Measurements from ENCODE around the gene CAMTA1.

The CAMTA1 gene

DNA sequence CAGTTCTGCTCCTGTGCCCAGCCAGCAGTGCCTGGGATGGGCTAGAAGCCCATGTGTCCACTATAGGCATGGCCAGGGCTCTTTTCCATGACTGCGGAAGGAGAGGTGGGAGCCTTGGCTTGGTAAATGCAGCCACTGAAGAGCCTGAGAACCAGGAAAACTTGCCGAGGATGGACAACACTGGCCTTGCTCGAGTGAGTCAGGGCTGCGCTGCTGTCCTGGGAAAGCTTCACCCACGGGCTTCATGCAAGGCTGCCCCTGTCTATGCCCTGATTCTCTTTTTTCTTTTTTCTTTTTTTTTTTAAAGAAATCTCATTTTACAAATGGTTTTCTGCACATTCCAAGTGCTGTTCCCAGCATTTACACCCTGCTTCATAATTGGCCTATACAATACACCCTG, 156.5 kb downstream of the CAMTA1 start:
- no peak overlapping the region for H3K4me3 ChIP-seq (ENCODE audit: low read depth, low read length)
- TF ChIP-seq, protein P1, sequence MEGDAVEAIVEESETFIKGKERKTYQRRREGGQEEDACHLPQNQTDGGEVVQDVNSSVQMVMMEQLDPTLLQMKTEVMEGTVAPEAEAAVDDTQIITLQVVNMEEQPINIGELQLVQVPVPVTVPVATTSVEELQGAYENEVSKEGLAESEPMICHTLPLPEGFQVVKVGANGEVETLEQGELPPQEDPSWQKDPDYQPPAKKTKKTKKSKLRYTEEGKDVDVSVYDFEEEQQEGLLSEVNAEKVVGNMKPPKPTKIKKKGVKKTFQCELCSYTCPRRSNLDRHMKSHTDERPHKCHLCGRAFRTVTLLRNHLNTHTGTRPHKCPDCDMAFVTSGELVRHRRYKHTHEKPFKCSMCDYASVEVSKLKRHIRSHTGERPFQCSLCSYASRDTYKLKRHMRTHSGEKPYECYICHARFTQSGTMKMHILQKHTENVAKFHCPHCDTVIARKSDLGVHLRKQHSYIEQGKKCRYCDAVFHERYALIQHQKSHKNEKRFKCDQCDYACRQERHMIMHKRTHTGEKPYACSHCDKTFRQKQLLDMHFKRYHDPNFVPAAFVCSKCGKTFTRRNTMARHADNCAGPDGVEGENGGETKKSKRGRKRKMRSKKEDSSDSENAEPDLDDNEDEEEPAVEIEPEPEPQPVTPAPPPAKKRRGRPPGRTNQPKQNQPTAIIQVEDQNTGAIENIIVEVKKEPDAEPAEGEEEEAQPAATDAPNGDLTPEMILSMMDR (IDR thresholded peaks at IDR 0.05; ENCODE audit: insufficient read depth, low read depth, low read length, missing control alignments) = no peak
- no peak for DNase-seq (ENCODE audit: low read depth)

DNA sequence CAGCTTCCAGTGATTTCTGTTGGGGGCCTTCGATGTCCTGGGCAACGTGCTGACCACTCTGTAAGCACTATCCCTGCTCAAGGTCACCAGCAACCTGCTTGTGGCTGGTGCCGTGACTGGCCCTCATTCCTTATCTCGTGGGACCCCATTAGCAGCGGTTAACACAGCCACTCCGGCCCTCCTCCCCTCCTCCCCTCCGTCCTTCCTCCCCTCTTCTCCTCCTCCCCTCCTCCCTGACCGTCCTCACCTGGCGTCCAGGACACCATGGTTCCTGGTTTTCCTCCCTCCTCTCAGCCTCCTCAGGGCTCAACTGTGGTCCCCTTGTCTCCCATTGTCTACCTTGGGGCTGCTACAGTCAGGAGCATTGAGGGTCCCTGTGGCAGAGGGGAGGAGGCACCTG, 157.7 kb downstream of the CAMTA1 start:
- TF ChIP-seq, protein P1 (IDR thresholded peaks at IDR 0.05; ENCODE audit: insufficient read depth, low read depth, low read length, missing control alignments) = no peak
- no peak for DNase-seq (ENCODE audit: low read depth)

DNA sequence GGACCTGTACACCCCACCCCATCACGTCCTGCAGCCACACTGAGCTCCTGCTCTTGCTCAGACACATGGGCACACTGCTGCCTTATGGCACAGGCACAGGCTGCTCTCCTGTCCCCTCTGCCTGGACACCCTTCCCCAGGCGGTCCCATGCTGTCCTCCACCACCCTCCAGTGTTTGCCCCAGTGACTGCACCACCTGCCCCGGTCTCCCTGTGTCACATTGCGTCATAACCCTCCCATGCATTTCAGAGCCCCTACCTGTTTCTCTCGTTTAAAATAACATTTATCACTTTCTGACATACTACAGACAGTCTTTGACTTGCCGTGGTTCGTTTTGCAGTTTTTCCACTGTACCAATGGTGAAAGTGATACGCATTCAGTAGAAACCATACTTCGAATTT, 159.2 kb downstream of the CAMTA1 start:
- TF ChIP-seq, protein P1 (IDR thresholded peaks at IDR 0.05; ENCODE audit: insufficient read depth, low read depth, low read length, missing control alignments) = no peak
- H3K4me3 ChIP-seq (ENCODE audit: low read depth, low read length) = no peak overlapping the region
- no peak for DNase-seq (ENCODE audit: low read depth)

More for the DNA sequence above, 157.7 kb downstream of the CAMTA1 start:
- no peak overlapping the region for H3K4me3 ChIP-seq (ENCODE audit: low read depth, low read length)

DNA sequence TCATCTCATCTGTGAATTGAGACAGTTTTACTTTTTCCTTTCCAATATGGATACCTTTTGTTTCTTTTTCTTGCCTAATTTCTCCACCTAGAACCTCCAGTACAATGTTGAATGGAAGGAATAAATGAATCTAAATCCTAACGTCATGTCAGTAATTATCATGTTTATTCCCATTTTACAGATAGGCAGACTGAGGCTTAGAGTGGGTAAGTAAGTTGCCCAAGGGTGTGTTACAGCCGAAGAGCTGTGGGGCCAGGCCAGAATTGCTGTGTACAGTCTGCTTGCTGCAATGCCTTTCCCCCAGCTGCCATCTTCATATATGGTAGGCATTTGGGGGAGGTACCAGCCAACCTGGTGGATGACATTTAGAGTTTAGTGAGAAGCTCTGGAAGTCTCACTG, 162.7 kb downstream of the CAMTA1 start:
- TF ChIP-seq, protein P1 (IDR thresholded peaks at IDR 0.05; ENCODE audit: insufficient read depth, low read depth, low read length, missing control alignments) = no peak
- no peak for DNase-seq (ENCODE audit: low read depth)
- no peak overlapping the region for H3K4me3 ChIP-seq (ENCODE audit: low read depth, low read length)

DNA sequence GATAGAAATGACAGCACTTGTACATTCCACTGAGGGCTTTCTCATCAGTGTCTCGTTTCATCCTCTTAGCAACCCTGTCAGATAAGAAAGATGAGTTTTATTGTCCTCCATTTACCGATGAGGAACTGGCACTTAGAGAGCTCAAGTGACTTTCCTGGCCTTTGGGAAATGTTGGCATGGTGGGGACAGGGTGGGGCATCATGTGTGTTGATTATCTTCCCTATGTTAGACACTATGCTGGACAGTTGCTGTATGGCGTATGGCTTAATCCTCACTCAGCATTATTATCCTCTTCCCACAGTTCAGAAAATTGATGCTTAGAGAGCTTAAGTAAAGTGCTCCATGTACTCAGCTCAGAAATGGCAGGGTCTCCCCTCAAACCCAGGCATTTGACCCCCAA, 163.2 kb downstream of the CAMTA1 start:
- TF ChIP-seq, protein P1 (IDR thresholded peaks at IDR 0.05; ENCODE audit: insufficient read depth, low read depth, low read length, missing control alignments) = no peak
- no peak for DNase-seq (ENCODE audit: low read depth)
- H3K4me3 ChIP-seq (ENCODE audit: low read depth, low read length) = no peak overlapping the region

DNA sequence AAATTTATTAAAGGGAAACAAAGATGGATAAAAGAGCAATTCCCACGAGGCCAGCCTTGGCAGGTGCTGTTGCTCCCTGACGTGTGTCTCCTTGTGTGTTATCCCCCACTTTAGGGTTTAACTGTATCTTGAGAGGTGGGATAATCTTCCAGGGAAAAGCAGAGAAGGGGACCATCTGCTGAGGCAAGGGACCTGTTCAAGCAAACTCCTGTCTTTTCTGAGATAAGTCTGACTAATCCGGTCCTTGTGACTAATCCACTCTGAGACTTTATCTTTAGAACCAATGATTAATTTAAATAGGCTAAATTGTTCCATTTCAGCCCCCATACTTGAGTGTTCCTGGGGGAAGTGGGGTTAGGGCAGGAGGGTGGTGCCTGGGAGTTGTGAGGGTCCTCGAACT, 163.6 kb downstream of the CAMTA1 start:
- H3K4me3 ChIP-seq (ENCODE audit: low read depth, low read length) = no peak overlapping the region

More for the DNA sequence above, 163.6 kb downstream of the CAMTA1 start:
- TF ChIP-seq, protein P1 (IDR thresholded peaks at IDR 0.05; ENCODE audit: insufficient read depth, low read depth, low read length, missing control alignments) = no peak
- no peak for DNase-seq (ENCODE audit: low read depth)

Data from GM12865 (cell line).